ENCODE data around the gene FAM124A.

The FAM124A gene

GRCh38 chr13:51244637-51245405 is 22.6 kb downstream of the FAM124A start:
- DNase-seq, result no peak

DNA sequence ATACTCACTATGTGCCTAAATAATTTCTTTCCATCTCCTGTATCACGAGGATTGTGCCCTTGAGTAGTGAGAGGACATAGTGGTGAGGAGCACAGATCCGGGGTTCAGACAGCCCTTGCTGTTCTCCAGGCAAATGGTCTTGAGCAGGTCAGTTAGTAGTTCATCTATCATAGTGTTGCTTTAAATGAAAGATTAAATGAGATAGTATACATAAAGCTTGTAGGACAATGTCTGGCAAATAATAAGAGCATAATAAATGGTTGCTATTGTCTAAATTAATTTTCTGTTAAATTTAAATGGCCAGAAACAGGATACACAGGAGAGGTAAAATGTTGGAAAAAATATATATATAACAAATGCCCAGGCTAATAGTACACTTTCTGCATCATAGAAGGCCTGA is 23.4 kb downstream of the FAM124A start:
- no peak for DNase-seq

DNA sequence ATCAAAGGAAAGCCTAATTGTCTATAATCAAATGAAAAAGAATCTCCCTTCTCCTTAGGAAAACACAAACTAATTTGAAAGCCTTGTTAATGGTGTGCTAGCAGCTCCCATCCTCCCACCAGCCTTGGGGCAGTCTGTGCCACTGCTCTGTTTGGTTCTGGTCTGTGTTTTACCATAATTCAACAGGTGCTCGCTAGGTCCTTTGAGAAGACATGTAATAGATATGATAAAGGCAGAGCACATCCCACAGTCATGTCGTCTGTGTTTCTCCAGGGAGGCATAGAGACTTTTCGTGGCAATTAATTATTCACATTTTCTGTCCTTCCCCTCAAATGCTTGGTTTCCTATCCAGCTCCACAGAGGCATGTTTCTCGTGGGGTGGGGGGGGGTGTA is 23.8 kb downstream of the FAM124A start:
- DNase-seq, result no peak

DNA sequence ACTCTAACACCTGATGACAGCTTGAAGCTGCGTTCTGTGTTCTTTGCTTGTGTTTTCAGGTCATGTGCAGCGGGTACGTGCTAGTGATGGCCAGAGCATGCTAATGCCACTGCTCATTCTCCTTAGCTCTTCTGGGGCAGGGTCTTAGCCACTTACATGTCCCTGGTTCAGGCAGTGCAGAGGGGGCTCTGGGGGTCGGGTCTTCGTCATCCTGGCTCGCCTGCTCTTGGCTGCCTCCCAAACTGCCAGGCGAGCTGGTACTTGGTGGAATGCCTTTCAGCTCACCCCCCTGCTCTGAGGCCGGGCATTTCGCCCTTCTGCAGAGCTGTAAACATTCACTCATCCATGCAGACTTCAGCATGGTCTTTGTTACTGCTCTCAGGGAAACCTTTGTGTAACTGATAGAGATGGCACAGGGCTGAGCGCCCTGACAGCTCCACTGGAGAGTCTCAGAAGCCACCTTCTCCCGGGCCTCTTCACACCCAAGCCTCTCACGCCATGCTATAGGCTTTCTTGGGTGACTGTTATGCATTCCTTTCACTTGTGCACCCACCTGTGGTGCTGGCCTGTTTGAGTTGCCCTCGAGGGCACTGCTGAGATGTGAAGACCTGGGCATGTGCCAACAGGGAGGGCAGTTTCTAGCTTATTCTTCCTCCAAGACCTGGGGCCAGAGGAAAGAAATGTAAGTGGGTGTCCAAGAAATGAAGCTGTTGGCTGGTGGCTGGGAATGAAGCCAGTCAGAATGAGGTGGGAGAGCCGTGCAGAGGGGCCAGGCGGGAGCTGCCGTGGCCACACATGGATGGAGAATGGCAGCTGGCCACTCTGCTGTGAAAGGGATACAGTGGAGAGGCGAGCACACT is 24.4 kb downstream of the FAM124A start:
- no peak for DNase-seq

GRCh38 chr13:51249255-51249654 is 27.1 kb downstream of the FAM124A start:
- DNase-seq, result no peak

- DNase-seq, result no peak
Measured at GRCh38 chr13:51249770-51250741, 27.9 kb downstream of the FAM124A start.

DNA sequence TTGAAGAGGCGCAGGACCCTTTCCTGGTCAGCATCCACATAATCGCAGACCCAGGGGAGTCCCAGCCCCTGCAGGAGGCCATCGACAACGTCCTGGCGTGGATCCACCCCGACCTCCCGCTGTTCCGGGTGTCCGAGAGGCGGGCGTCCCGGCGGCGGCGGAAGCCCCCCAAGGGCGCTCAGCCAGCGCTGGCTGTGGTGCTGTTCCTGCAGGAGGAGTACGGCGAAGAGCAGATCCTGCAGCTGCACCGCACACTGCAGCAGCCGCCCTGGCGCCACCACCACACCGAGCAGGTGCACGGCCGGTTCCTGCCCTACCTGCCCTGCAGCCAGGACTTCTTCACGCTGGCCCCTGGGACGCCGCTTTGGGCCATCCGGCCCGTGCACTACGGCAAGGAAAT is 29.3 kb downstream of the FAM124A start:
- DNase-seq, result no peak

GRCh38 chr13:51252954-51253532 is 30.8 kb downstream of the FAM124A start:
- no peak for DNase-seq

DNA sequence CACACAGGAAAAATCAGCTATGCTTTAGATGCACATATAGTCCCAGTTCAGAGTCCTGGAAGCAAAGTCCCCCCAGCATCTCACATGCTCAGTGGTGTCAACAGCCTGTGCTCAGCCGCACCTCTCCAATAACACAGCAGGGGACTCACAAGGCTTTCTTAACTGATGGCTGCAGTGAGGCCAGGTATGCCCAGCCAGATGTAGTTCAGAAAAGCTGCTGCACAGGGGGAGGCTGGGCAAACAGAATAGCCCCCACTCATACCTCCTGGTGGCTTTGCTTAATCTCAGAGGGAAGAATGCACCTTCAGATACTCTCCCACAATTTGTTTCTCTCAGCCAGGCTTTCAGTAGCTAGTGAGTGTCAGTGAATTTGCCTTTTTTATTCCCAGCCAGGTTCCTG is 33.4 kb downstream of the FAM124A start:
- DNase-seq, result no peak

- DNase-seq, result no peak
Measured at GRCh38 chr13:51257187-51257586, 35.0 kb downstream of the FAM124A start.

GRCh38 chr13:51258612-51259548 is 36.7 kb downstream of the FAM124A start:
- DNase-seq, result no peak

DNA sequence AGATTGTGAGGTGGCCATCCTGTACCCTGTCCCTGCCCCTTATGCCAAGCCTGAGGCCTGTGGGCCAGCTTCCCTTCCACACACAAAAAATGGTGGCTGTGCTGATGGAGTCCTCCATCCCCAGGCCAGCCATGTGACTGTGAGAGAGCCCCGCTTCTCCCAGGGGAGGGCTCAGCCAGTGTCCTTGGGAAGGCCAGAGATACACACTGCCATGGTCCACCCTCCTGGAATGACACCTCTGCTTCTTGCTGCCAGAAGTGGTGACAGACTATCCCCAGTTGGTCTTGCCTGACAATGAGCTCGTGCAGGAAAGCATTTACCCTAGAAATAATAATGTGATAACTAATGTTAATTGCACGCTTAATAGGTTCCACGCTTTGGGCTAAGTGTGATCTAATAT is 38.0 kb downstream of the FAM124A start:
- no peak for DNase-seq

GRCh38 chr13:51261610-51262249 is 39.5 kb downstream of the FAM124A start:
- no peak for DNase-seq

GRCh38 chr13:51262501-51263211 is 40.5 kb downstream of the FAM124A start:
- no peak for DNase-seq

DNA sequence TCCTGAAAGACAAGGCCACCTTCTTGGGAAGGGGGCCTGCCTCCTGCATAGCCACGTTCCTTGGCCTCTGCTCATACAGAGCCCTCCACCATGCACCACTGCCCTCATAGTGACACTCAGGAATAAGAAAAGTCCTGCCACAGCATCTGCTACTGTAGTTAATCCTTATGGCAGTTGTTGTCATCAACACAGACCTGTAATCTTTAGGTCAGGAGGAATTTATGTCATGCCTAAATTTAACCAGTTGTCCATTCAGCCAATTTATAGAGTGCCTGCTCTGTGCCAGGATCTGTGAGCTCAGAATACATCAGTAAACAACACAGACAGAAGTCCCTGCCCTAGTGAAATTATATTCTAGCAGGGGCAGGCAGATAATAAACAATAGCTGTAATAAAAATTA is 44.4 kb downstream of the FAM124A start:
- no peak for DNase-seq

- no peak for DNase-seq
Measured at GRCh38 chr13:51267622-51268021, 45.4 kb downstream of the FAM124A start.

DNA sequence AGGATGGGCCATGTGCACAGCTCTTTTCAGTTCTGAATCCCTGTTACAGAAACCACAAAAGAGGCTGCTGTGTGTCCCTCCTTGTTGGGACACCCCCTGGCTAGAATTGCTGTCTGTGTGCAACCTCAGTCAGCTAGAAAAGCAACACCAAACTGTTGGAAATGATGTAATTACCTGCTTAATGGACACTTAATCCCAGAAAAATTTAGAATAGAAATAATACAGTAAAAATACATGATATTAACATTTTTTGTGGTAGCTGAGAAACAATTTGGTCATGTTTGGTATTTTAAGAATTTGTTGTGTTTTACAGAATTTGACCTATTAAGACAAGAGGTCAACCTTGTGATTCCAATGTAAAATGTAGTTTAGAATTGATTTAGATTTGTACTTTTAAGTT is 46.8 kb downstream of the FAM124A start:
- DNase-seq, result no peak

DNA sequence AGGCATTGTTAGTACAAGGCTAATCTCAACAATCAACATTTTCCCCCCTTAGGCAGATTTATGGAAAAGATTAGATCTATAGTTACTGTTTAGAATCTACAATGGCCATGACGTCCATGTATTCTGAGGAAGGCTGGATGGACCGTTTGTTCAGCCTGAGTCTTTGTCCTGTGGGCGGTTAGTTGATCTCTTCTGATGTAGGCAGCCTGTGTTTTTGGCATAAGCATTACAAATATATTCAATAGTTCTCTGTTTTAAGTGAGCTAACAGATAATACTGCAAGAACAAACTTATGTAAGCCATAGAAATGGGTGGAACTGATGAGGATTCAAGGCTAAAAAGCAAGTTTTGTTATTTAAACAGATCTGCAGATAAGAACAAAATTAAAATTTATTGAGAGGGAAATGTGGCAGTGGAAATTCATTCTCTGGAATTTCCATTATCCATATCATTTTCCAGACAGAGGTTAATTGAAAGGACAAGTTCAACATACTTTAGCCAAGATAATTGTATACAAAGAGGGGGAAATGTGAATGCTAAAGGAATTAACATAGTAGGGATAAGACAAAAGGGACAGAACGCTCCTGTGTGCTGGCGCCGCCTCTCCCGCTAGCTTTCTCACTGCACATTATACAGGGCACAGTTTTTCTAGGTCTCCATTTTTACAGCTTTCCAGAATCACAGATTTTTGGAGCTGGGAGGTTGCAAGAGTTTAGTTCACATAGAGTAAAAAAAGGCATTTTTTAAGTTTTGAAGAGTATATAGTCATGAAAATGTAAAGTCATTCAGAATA is 48.6 kb downstream of the FAM124A start:
- no peak for DNase-seq

DNA sequence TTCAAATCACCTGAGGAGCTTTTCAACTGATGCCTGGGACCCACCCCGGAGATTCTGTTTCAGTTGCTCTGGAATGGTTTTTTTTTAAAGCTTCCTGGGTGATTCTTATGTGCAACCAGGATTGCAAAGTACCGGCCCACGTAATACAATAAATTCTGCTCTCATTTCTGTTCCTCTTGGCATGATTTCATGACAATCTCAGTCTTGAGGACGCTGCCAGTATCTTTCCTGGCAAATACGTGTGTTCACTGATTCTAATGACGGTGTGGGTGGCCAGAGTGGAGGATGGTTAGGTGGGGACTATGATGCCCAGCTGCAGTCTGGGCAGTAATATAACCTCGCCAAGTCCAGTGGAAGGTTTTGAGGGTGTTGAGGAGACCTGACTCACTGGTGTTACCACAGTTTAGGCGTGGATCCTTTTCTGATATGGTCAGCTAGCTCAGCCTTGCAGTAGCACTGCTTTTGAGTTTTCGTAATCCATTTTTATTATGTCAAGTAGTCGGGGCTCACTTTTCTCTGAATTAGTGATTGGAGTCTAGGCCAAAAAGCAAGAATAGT is 49.4 kb downstream of the FAM124A start:
- DNase-seq, result no peak
